Caki2 (cell line): ENCODE results near the gene CD79B. TPM values are rescaled to one million over a fixed set of nuclear protein-coding genes. Genes with fewer than 3 reads are reported as not detected.
A peak's percentile ranks its signal among the peaks of the same experiment; 100 is the strongest.
"Not testable (repeated sequence)": the region's sequence is repeated elsewhere in the genome, so short reads cannot be mapped to it uniquely, and the experiment has no call there.

ENCODE experiments used
- DNase-seq: peaks from one replicate; pipeline ENCODE4 v3.0.0-alpha.2; 2015; ENCODE audit warnings: low read depth
- in situ Hi-C: cut with HindIII; loops from 2 replicates; pipeline ENCODE4 v1.10.0; 2016; ENCODE audit warnings: low sequenced_read_pairs, low pct_unique_long_range_greater_than_20kb, mixed read lengths
- total RNA-seq: library from RNA; depleted of rRNA; stranded (reverse); fragments of >200 nt; shearing (Covaris generic); gene quantifications from 2 replicates; pipeline ENCODE4 v1.2.3, GENCODE V29; 2014; ENCODE audit warnings: low replicate concordance; rRNA removed

CD79B gene
- total RNA-seq, 1 experiment from 2014 or later = not detected

GRCh38 chr17:63896524-63897354 lies 35.4 kb downstream of the CD79B start, which contains the start of gene CSH1:
CSH1 (minus strand) TSS chr17:63896574; CDS start chr17:63896511, 63 bp downstream.
- DNase-seq, in situ Hi-C loops: not testable (repeated sequence)

- DNase-seq, in situ Hi-C loops: not testable (repeated sequence)
Measured at GRCh38 chr17:63894821-63895220, 37.3 kb downstream of the CD79B start.

GRCh38 chr17:63894021-63894420 lies 38.1 kb downstream of the CD79B start:
- DNase-seq, in situ Hi-C loops: not testable (repeated sequence)

- DNase-seq, in situ Hi-C loops: not testable (repeated sequence)
Measured at GRCh38 chr17:63892316-63893037, 39.7 kb downstream of the CD79B start.

- in situ Hi-C loops = not testable (repeated sequence)
- DNase-seq = peak; percentile 10
Measured at GRCh38 chr17:63889026-63889848, 42.9 kb downstream of the CD79B start.

- in situ Hi-C loops = not testable (repeated sequence)
Measured at GRCh38 chr17:63885119-63885518, 47.0 kb downstream of the CD79B start.

GRCh38 chr17:63882626-63883126 lies 49.5 kb downstream of the CD79B start:
- in situ Hi-C loops, DNase-seq: not testable (repeated sequence)

More at GRCh38 chr17:63885119-63885518, 47.0 kb downstream of the CD79B start:
- not testable (repeated sequence) for DNase-seq

- in situ Hi-C loops = no loop called here
- peak; percentile 40 for DNase-seq
Measured at GRCh38 chr17:63881935-63882601, 50.1 kb downstream of the CD79B start, which contains the start of gene GH2. GH2 (minus strand) TSS chr17:63881944; CDS start chr17:63881801, 143 bp downstream.

- DNase-seq, in situ Hi-C loops: not testable (repeated sequence)
Measured at GRCh38 chr17:63881337-63881736, 50.8 kb downstream of the CD79B start.

- no peak for DNase-seq
- in situ Hi-C loops = no loop called here
Measured at GRCh38 chr17:63880706-63881105, 51.4 kb downstream of the CD79B start.

Other genes with a start within 250 kb of the CD79B start
- gene LIMD2, start 232.2 kb downstream of the CD79B start, total RNA-seq = 5.5 and 6.7 TPM in 2 replicates
- 14.7 and 17.5 TPM in 2 replicates for gene STRADA, start 190.5 kb downstream of the CD79B start, total RNA-seq
- 35.5 and 37.9 TPM in 2 replicates for gene CCDC47, start 158.7 kb downstream of the CD79B start, total RNA-seq
- gene DDX42, start 158.2 kb downstream of the CD79B start, total RNA-seq = 18.5 and 23.7 TPM in 2 replicates
- 108 and 120 TPM in 2 replicates for gene PSMC5, start 104.9 kb downstream of the CD79B start, total RNA-seq
- gene FTSJ3, start 104.7 kb downstream of the CD79B start, total RNA-seq = 49.4 and 83.9 TPM in 2 replicates
- gene SMARCD2, start 89.6 kb downstream of the CD79B start, total RNA-seq = 125 and 162 TPM in 2 replicates
- gene CSH2, start 58.7 kb downstream of the CD79B start, total RNA-seq = not detected in 2 replicates
- not detected in 2 replicates for gene GH2, start 50.4 kb downstream of the CD79B start, total RNA-seq
- not detected in 2 replicates for gene CSH1, start 35.8 kb downstream of the CD79B start, total RNA-seq
- gene CSHL1, start 21.1 kb downstream of the CD79B start, total RNA-seq = not detected in 2 replicates
- gene GH1, start 13.5 kb downstream of the CD79B start, total RNA-seq = not detected in 2 replicates
- 0.37 and 0.38 TPM in 2 replicates for gene SCN4A, start 40.6 kb upstream of the CD79B start, total RNA-seq
- 1.1 and 3.9 TPM in 2 replicates for gene PRR29, start 66.0 kb upstream of the CD79B start, total RNA-seq
- gene ICAM2, start 88.3 kb upstream of the CD79B start, total RNA-seq = not detected in 2 replicates
- gene ERN1, start 197.8 kb upstream of the CD79B start, total RNA-seq = 0.46 and 1.2 TPM in 2 replicates